Diencephalon (tissue), 1 donor: ENCODE measurements around the gene MAGOH. TPM values are rescaled to one million over a fixed set of nuclear protein-coding genes. Genes with fewer than 3 reads are reported as not detected.

ENCODE experiments used
- total RNA-seq: library from RNA; depleted of rRNA; stranded (reverse); fragments of >200 nt; gene quantifications from one replicate; pipeline ENCODE4 v1.2.3, GENCODE V29; 2014

MAGOH gene
- total RNA-seq: 28.6 TPM

DNA sequence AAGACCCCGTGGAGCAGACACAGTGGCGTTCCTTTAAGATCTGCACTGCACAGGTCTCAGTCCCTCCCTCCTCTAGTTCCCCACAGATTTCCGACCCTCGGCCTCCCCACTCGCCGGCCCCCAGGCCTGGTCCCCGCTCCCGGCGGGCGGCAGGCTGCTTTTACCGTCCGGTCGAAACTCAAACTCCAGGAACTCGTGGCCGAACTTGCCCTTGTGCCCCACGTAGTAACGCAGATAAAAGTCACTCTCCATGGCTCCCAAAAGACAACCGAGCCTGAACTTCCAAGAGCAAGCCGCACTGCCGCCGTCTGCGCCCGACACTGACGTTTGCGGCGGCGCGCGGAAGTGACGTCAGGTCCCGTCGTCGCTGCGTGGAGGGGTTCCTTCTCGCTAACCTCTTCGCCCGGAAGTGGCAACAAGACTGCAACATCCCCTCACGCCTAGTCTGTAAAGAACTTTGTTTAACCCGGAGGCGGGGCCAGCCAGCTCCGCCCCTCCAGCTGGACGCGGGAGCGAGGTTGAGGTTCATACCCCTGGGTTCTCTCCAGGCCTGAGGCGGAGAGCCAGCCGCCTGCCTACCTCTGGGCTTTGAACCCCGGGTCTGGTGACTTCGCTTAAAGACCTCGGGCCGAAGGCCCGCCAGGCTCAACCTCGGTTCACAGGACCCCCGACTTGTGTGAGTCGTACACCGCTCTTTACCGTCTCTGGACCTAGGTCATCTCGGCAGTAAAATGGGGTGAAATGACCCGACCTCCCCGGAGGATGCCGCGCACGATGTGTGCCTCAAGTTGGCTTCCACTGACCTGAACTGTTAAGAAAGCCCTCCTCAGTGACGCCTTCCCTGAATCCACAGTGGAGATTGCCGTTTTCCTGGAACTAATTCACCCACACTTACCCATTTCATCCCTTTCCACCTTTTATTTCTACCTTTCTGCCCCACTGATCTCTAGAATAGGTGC, at the start of gene MAGOH:
TSS of gene MAGOH (minus strand) at position 322 of the 959 bp plus-strand sequence. CDS start at position 252, 70 bp downstream.

DNA sequence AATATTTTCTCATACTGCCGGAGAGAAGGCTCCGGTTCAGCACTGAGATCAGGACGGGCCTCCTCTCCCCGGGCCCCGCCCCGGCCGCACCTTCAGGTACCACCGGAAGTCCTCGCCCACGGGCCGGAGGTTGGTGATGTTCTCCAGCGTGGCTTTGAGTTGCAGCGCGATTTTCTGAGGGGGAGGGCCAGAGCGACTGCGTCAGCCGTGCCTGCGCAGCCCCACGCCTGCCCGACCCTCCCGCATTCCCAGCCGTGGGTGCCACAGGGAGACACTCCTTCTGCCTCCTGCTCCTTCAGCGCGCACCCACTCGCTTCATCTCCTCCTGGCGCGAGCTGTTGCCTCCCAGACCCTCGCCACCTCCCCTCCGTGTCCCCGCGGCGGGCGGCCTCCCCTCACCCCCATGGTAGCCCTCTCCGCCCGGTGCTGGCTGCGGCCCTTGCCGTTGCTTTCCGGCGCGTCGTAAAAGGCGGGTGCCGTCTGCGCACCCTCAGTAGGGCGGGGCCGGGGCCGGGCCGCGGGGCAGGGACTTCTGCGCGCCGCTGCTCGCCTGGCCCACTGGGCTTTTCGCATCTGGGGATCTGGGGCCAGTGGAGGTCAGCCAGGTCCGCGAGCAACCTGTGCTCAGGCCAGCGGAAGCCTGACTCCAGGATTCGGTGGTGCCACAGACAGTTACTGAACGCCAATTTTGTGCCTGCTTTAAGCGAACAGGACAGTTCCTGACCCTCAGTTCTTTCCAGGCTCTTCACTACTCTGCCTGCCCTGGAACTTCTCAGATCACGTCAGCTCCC, 18.0 kb downstream of the MAGOH start, which contains the start of gene CZIB:
TSS of gene CZIB (minus strand) at position 464 of the 791 bp plus-strand sequence. CDS start at position 405, 59 bp downstream.

DNA sequence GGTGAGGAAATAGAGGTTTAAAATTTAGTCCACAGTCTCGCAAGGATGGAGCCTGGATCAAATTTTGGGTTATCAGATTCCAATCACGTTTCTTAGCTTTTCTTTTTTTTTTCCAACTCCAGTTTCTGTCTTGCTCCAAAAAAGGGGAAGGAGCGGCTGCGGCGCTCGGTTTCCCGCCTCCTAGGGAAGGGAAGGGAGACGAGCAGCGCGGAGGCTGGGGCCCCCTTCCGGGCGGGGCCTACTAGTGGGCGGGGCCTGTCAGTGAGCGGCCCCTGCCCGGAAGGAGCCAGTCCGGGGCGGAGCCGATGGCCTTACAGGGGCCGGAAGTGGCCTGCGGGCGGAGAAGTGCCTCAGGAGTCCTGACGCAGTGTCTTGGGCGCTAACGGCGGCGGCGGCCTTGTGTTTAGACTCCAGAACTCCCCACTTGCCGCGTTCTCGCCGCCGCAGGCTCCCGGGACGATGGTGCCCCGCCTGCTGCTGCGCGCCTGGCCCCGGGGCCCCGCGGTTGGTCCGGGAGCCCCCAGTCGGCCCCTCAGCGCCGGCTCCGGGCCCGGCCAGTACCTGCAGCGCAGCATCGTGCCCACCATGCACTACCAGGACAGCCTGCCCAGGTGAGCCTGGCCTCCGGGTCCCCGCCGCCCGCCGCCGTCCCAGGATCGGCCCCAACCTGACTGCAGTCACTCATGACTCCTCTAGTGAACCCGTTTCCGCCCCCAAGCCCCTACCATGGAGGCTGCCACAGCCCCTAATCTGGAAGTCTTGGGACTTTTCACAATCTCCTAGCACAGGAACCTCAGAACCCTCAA, 41.6 kb downstream of the MAGOH start, which contains the start of gene CPT2:
TSS of gene CPT2 (plus strand) at position 340 of the 806 bp plus-strand sequence. CDS start at position 460, 120 bp downstream.

Other genes starting within 250 kb of the MAGOH start
- gene PODN, start 176.3 kb downstream of the MAGOH start, total RNA-seq: 1.2 TPM
- not detected for gene SLC1A7, start 95.9 kb downstream of the MAGOH start, total RNA-seq
- gene CPT2, start 41.7 kb downstream of the MAGOH start, total RNA-seq: 6.9 TPM
- gene CZIB, start 17.9 kb downstream of the MAGOH start, total RNA-seq: 41.3 TPM
- 71.0 TPM for gene LRP8, start 89.6 kb upstream of the MAGOH start, total RNA-seq
- gene DMRTB1, start 220.9 kb upstream of the MAGOH start, total RNA-seq: not detected